Sigmoid colon (tissue), 7 donors: ENCODE results near the gene BPIFB2. TPM values are rescaled to one million over a fixed set of nuclear protein-coding genes. Genes with fewer than 3 reads are reported as not detected.

Source experiments
- DNase-seq: peaks from one replicate; pipeline ENCODE4 v3.0.0-alpha.2; 2019
- H3K27ac ChIP-seq, 4 donors: fragments of 200-600 bp; sonication (generic); one replicate each; pipeline ENCODE4 v1.5.1; 2016 to 2019; ENCODE audit warnings: mild to moderate bottlenecking in 1 of 4
- H3K27me3 ChIP-seq, 3 donors: fragments of 200-600 bp; sonication (generic); one replicate each; pipeline ENCODE4 v1.5.1; 2019; ENCODE audit warnings: mild to moderate bottlenecking in 1 of 3
- H3K36me3 ChIP-seq, 4 donors: fragments of 200-600 bp; sonication (generic); one replicate each; pipeline ENCODE4 v1.5.1; 2016 to 2019
- H3K4me1 ChIP-seq, 4 donors: fragments of 200-600 bp; sonication (generic); one replicate each; pipeline ENCODE4 v1.5.1; 2017 to 2019
- H3K4me3 ChIP-seq, 4 donors: fragments of 200-600 bp; sonication (generic); one replicate each; pipeline ENCODE4 v1.5.1; 2017 to 2019; ENCODE audit warnings: mild to moderate bottlenecking in 2 of 4, moderate library complexity in 1 of 4
- H3K9me3 ChIP-seq, 4 donors: fragments of 200-600 bp in 3 of 4; sonication (generic) in 3 of 4; one replicate each; pipeline versions ENCODE4 v1.5.1 to v1.6.1; 2013 to 2019
- EP300 ChIP-seq, 4 donors: sonication (generic); formaldehyde crosslinking; IDR thresholded peaks; one replicate each; pipeline ENCODE4 v1.6.1; 2017; ENCODE audit warnings: antibody characterized with exemption in 4 of 4
- POLR2A ChIP-seq, 2 donors: fragments of 450-650 bp; IDR thresholded peaks; one replicate each; pipeline ENCODE4 v1.6.1; 2016; ENCODE audit warnings: antibody characterized with exemption in 2 of 2, mild to moderate bottlenecking in 2 of 2, moderate library complexity in 2 of 2
- POLR2AphosphoS5 ChIP-seq, 4 donors: sonication (generic); formaldehyde crosslinking; IDR thresholded peaks; one replicate each; pipeline ENCODE4 v1.6.1; 2017; ENCODE audit warnings: antibody characterized with exemption in 4 of 4
- WGBS, 2 donors: extraction: QIAGEN DNeasy Blood & Tissue Kit; methylation state at CpG; one replicate each; pipeline ENCODE4 v1.1.7; 2013; 5-methylcytosine and 5-hydroxymethylcytosine counted together
- intact Hi-C: fragments of 100-400 bp; cut with DNase I; formaldehyde crosslinking; loops from one replicate; pipeline ENCODE4 v1.15.1; 2023
- polyA plus RNA-seq, 3 donors: library from polyadenylated mRNA; stranded (reverse); fragments of 200-250 nt; gene quantifications; one replicate each; pipeline ENCODE4 v1.2.3, GENCODE V29; 2013
- total RNA-seq, 4 donors: library from RNA; depleted of rRNA; stranded (reverse); fragments of >200 nt; gene quantifications; one replicate each; pipeline ENCODE4 v1.1.0, GENCODE V29; 2016
- TF ChIP-seq, protein P1 (sequence below), 4 experiments: fragments of 450-650 bp in 3 of 4; fragments of 200-600 bp in 1 of 4; IDR thresholded peaks; one replicate each; pipeline ENCODE4 v1.5.1; 2016 to 2019; ENCODE audit warnings: antibody characterized with exemption in 4 of 4, mild to moderate bottlenecking in 3 of 4, moderate library complexity in 2 of 4
- donor health status: healthy with polysubstance abuse.
- donor health status: Bipolar disorder and iron deficiency.
- donor health status: healthy.

BPIFB2 gene
- total and polyA plus RNA-seq, 7 donors = not detected

DNA sequence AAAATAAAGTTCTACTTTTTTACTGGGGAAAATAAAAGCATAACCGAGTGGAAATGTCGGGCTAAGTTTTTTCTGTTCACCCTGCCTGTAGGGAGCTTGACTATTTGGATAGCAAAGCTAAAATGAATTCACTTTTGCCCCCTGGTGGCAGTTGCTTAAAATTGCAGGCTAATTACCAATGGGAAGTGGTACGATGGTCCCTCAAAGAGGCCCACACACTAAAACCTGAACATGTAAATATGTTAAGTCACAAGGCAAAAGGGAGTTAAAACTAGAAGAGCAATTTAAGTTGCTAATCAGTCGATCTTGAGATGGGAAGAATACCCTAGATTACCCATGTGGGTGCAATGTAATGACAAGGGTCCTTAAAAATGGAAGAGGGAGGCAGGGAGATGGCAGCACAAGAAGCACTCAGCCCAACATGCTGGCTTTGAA, 2.4 kb upstream of the BPIFB2 start:
- Histone ChIP-seq H3K36me3 (no peaks in the 10 kb centered on the region), H3K27me3 (no peaks in the 10 kb centered on the region), H3K9me3 (no peaks in the 10 kb centered on the region), H3K4me1 (no peaks in the 10 kb centered on the region), H3K4me3 (no peak overlapping the region), H3K27ac (no peak overlapping the region)
- DNase-seq = no peak
- intact Hi-C loops = no loop called here
- TF ChIP-seq EP300 (IDR thresholded peaks at IDR 0.05) = no peak
- no peak for TF ChIP-seq POLR2A (IDR thresholded peaks at IDR 0.05)
- TF ChIP-seq, protein P1, sequence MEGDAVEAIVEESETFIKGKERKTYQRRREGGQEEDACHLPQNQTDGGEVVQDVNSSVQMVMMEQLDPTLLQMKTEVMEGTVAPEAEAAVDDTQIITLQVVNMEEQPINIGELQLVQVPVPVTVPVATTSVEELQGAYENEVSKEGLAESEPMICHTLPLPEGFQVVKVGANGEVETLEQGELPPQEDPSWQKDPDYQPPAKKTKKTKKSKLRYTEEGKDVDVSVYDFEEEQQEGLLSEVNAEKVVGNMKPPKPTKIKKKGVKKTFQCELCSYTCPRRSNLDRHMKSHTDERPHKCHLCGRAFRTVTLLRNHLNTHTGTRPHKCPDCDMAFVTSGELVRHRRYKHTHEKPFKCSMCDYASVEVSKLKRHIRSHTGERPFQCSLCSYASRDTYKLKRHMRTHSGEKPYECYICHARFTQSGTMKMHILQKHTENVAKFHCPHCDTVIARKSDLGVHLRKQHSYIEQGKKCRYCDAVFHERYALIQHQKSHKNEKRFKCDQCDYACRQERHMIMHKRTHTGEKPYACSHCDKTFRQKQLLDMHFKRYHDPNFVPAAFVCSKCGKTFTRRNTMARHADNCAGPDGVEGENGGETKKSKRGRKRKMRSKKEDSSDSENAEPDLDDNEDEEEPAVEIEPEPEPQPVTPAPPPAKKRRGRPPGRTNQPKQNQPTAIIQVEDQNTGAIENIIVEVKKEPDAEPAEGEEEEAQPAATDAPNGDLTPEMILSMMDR (IDR thresholded peaks at IDR 0.05) = no peak
- no peak for TF ChIP-seq POLR2AphosphoS5 (IDR thresholded peaks at IDR 0.05)
- 61 to 62% methylated on average over 4 of the region's 4 CpGs for WGBS, 2 donors

DNA sequence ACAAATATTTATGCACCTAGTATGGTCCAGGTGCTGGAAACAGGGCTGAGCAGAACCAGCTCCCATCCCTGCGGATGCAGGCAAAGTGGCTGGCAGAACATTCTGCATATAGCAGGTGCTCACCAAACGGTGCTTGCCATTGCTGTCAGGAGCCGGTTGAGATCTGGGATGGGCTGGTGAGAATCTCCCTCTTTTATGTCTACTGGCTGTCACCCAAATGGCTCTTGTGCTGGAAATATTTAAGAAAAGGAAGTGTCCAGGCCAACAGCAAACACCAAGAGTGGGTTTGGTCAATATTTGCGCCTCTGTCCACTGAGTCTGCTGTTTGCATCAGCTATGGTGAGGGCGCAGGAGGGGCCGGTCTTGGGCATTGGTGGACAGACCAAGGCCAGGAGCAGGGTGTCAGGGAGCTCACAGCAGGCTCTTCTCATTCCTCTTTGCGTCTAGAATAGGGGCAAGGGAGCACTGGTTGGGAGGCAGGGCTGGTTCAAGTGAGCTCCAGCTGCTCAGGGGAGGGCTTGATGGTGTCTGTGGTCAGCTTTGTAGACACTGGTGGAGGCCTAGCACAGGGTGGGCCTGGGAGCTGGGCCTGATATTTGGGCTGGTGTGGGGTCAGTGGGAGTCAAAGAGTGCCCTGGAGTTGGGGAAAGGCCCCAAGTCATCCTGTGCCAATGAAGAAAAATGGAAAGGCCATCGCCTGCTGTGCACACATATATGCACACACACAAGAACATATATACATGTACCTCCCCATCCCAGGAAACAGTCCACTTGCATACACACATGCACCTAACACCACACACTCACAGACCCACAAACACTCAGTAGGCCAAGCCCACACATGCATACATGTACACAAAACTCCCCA, 1.4 kb upstream of the BPIFB2 start:
- TF ChIP-seq EP300 (IDR thresholded peaks at IDR 0.05) = no peak
- TF ChIP-seq, protein P1 (IDR thresholded peaks at IDR 0.05) = no peak
- 61 to 79% methylated on average over 8 of the region's 8 CpGs for WGBS, 2 donors
- H3K4me1 ChIP-seq = no peaks in the 10 kb centered on the region
- H3K4me3 ChIP-seq = no peak overlapping the region
- no peaks in the 10 kb centered on the region for H3K9me3 ChIP-seq
- H3K27me3 ChIP-seq = no peaks in the 10 kb centered on the region
- intact Hi-C loops = no loop called here
- H3K27ac ChIP-seq = no peak overlapping the region
- no peaks in the 10 kb centered on the region for H3K36me3 ChIP-seq
- no peak for DNase-seq

DNA sequence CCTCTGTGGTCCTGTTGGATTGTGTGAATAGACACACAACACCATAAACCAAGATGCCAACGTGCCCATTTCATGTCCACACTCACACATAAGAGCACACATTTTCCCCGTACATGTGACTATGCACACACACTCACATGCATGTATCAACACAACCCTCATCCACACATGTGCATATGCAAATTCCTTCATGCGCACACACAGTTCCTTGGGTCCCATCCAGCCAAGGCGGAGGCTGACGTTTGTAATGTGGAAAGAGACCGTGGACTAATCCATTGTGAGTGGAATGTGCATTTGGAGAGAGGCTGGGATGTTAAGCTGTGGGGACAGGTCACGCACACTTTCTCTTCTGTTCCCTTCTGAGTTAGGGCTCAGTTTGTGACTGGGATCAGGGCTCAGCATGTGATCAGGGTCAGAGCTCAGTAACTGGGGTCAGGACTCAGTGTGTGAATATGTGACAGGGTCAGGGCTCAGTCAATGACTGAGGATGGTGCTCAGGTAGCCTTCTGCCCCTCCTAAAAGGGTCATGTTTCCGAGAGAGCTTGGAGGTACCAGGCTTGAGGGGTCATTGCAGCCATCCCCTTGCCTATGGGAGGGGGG, 628 bp upstream of the BPIFB2 start:
- no peak overlapping the region for H3K4me3 ChIP-seq
- intact Hi-C loops = no loop called here
- TF ChIP-seq POLR2A (IDR thresholded peaks at IDR 0.05) (no peak), POLR2AphosphoS5 (IDR thresholded peaks at IDR 0.05) (no peak), EP300 (IDR thresholded peaks at IDR 0.05) (no peak)
- TF ChIP-seq, protein P1 (IDR thresholded peaks at IDR 0.05) = no peak
- H3K27me3 ChIP-seq = no peaks in the 10 kb centered on the region
- 75 to 90% methylated on average over 8 of the region's 8 CpGs for WGBS, 2 donors
- DNase-seq = no peak
- H3K9me3 ChIP-seq = no peaks in the 10 kb centered on the region
- no peaks in the 10 kb centered on the region for H3K4me1 ChIP-seq
- H3K36me3 ChIP-seq = no peaks in the 10 kb centered on the region
- H3K27ac ChIP-seq = no peak overlapping the region

DNA sequence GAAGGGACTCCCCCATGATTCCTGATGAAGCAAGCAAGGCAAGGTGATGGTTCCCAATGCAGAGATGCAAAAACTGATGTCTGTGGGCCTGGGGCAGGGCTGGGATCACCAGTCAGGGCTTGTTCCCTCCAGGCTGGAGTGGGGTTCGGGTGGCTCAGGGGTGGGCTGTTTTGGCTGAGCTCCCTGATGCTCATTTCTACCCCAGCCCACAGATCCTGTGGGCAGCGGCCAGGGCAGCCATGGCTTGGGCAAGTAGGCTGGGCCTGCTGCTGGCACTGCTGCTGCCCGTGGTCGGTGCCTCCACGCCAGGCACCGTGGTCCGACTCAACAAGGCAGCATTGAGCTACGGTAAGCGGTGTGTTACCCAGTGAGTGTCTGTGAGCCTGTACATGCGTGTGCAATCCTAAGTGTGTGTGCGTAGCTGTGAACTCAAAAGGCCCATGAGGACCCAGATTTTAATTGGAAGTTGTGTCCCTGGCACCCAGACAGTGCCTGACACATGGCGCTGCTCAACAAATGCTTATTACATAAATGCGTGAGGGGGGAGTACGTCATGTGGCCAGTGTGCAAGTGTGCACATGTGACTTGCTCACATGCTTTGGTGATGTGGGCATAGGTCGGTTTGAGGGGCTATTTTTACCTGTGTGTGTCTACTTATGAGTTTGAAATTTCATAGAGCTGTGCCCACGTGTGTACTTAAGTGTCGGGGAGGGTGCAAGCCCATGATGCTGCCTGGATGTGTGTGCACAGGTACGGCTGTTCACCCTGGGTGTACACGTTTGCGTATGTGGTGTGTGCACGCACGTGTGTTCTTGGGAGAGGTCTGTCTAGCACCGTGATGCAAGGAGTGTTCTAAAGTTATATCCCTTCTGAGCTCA, 1.1 kb downstream of the BPIFB2 start:
- no peaks in the 10 kb centered on the region for H3K36me3 ChIP-seq
- WGBS, 2 donors = 79 to 88% methylated on average over 23 of the region's 23 CpGs
- H3K27me3 ChIP-seq = no peaks in the 10 kb centered on the region
- intact Hi-C loops = no loop called here
- no peak for DNase-seq
- no peak for TF ChIP-seq EP300 (IDR thresholded peaks at IDR 0.05)
- TF ChIP-seq POLR2AphosphoS5 (IDR thresholded peaks at IDR 0.05) = no peak
- TF ChIP-seq, protein P1 (IDR thresholded peaks at IDR 0.05) = no peak
- TF ChIP-seq POLR2A (IDR thresholded peaks at IDR 0.05) = no peak
- no peaks in the 10 kb centered on the region for H3K9me3 ChIP-seq
- no peaks in the 10 kb centered on the region for H3K4me1 ChIP-seq
- no peak overlapping the region for H3K4me3 ChIP-seq
- H3K27ac ChIP-seq = no peak overlapping the region
